Measurements from ENCODE around the gene ATG7.

Gene ATG7

DNA sequence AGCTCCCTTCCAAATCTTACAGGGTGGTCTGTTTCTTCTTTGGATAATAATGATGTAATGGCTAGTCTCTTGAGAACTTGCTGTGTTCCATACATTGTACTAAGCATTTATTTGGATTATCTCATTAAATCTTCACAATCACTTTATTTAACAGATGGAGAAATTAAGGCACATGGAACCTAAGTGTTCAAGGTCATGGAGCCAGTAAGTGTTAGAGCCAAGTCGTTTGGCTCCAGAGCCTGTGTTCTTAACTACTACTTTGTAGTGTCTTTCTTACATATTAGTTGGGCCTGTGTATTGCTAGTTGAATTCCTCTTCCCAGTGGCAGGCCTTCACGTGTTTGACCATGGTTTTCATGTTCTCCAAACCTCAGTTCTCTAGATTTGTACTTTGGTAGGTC, 177.8 kb downstream of the ATG7 start:
- CTCF ChIA-PET = no interaction called here

DNA sequence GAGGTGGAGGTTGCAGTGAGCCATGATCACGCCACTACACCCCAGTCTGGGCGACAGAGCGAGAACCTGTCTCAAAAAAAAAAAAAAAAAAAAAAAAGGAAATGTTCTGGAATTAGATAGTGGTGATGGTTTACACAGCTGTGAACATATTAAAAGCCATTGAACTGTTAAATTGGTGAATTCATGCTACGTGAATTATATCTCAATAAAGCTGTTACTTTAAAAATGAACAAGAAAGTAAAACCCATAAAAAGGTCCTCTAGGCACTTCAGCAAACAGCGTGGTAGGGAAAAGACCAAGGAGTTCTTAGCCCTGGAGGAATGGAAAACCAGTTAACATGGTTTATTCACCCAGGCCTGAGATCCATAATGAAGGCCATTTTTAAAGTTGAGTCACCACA, 180.1 kb downstream of the ATG7 start:
- ChIA-PET POLR2A (interaction anchor here (0.7 kb wide), 1 partner anchor 20 kb away, joined by 4 read pairs; no protein-coding TSS in a partner anchor), CTCF (no interaction called here)
- no peak overlapping the region for H3K4me3 ChIP-seq (ENCODE audit: low read depth, low read length)
- no peaks in the 10 kb centered on the region for H3K36me3 ChIP-seq (ENCODE audit: control insufficient read depth in 2 of 2, insufficient read depth in 1 of 2, low read length in 2 of 2)
- H3K4me1 ChIP-seq (ENCODE audit: control insufficient read depth, insufficient read depth, low read length) = peaks cover 10% of the 10 kb centered on the region; the same call in 1 of the 2 replicates
- H3K9me3 ChIP-seq (ENCODE audit: control insufficient read depth, insufficient read depth, low read depth, low read length) = no peaks in the 10 kb centered on the region
- no peak overlapping the region for H3K27ac ChIP-seq (ENCODE audit: extremely low read depth, low read depth, low read length)
- TF ChIP-seq ZNF37A (tag by site-specific recombination; IDR thresholded peaks at IDR 0.05) = no peak
- TF ChIP-seq ZNF843 (tag by site-specific recombination; IDR thresholded peaks at IDR 0.05) = peak; percentile 64
- 0 out of 2 replicates have a peak, but pooled peaks have one; percentile 41 for TF ChIP-seq ZSCAN30 (tag by site-specific recombination; IDR thresholded peaks at IDR 0.05)
- TF ChIP-seq, protein P1, sequence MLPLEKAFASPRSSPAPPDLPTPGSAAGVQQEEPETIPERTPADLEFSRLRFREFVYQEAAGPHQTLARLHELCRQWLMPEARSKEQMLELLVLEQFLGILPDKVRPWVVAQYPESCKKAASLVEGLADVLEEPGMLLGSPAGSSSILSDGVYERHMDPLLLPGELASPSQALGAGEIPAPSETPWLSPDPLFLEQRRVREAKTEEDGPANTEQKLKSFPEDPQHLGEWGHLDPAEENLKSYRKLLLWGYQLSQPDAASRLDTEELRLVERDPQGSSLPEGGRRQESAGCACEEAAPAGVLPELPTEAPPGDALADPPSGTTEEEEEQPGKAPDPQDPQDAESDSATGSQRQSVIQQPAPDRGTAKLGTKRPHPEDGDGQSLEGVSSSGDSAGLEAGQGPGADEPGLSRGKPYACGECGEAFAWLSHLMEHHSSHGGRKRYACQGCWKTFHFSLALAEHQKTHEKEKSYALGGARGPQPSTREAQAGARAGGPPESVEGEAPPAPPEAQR (tag by site-specific recombination; IDR thresholded peaks at IDR 0.05) = no peak
- peak; percentile 81 for TF ChIP-seq ZNF664 (tag by site-specific recombination; IDR thresholded peaks at IDR 0.05)
- peak; percentile 82 for TF ChIP-seq FEZF1 (tag by site-specific recombination; IDR thresholded peaks at IDR 0.05)
- TF ChIP-seq IKZF3 (tag by site-specific recombination; IDR thresholded peaks at IDR 0.05) = 0 out of 2 replicates have a peak, but pooled peaks have one; percentile 17
- TF ChIP-seq ZIC2 (tag by site-specific recombination; IDR thresholded peaks at IDR 0.05) = no peak
- no peak for TF ChIP-seq ZNF623 (tag by site-specific recombination; IDR thresholded peaks at IDR 0.05)
- TF ChIP-seq, protein P2, sequence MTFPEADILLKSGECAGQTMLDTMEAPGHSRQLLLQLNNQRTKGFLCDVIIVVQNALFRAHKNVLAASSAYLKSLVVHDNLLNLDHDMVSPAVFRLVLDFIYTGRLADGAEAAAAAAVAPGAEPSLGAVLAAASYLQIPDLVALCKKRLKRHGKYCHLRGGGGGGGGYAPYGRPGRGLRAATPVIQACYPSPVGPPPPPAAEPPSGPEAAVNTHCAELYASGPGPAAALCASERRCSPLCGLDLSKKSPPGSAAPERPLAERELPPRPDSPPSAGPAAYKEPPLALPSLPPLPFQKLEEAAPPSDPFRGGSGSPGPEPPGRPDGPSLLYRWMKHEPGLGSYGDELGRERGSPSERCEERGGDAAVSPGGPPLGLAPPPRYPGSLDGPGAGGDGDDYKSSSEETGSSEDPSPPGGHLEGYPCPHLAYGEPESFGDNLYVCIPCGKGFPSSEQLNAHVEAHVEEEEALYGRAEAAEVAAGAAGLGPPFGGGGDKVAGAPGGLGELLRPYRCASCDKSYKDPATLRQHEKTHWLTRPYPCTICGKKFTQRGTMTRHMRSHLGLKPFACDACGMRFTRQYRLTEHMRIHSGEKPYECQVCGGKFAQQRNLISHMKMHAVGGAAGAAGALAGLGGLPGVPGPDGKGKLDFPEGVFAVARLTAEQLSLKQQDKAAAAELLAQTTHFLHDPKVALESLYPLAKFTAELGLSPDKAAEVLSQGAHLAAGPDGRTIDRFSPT (tag by site-specific recombination; IDR thresholded peaks at IDR 0.05) = no peak
- TF ChIP-seq, protein P3, sequence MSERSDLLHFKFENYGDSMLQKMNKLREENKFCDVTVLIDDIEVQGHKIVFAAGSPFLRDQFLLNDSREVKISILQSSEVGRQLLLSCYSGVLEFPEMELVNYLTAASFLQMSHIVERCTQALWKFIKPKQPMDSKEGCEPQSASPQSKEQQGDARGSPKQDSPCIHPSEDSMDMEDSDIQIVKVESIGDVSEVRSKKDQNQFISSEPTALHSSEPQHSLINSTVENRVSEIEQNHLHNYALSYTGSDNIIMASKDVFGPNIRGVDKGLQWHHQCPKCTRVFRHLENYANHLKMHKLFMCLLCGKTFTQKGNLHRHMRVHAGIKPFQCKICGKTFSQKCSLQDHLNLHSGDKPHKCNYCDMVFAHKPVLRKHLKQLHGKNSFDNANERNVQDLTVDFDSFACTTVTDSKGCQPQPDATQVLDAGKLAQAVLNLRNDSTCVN (tag by site-specific recombination; optimal IDR thresholded peaks at IDR 0.05) = no peak
- no peak for TF ChIP-seq ZNF140 (tag by site-specific recombination; IDR thresholded peaks at IDR 0.05)
- no peak for TF ChIP-seq WT1 (tag by site-specific recombination; IDR thresholded peaks at IDR 0.05)
- no peak for TF ChIP-seq ZNF114 (tag by site-specific recombination; IDR thresholded peaks at IDR 0.05)
- TF ChIP-seq ZNF121 (tag by site-specific recombination; IDR thresholded peaks at IDR 0.05) = no peak
- no peak for TF ChIP-seq ZNF324 (tag by site-specific recombination; IDR thresholded peaks at IDR 0.05)

More for the DNA sequence above, 177.8 kb downstream of the ATG7 start:
- H3K4me1 ChIP-seq (ENCODE audit: control insufficient read depth, insufficient read depth, low read length) = peaks cover 10% of the 10 kb centered on the region; the same call in 1 of the 2 replicates
- no peaks in the 10 kb centered on the region; a peak in 1 of 3 replicates for H3K36me3 ChIP-seq (ENCODE audit: control insufficient read depth in 2 of 2, insufficient read depth in 1 of 2, low read length in 2 of 2)
- H3K27ac ChIP-seq (ENCODE audit: extremely low read depth, low read depth, low read length) = no peak overlapping the region
- no peak overlapping the region for H3K4me3 ChIP-seq (ENCODE audit: low read depth, low read length)
- no peaks in the 10 kb centered on the region for H3K9me3 ChIP-seq (ENCODE audit: control insufficient read depth, insufficient read depth, low read depth, low read length)
- POLR2A ChIA-PET = no interaction called here
- TF ChIP-seq, protein P2 (tag by site-specific recombination; IDR thresholded peaks at IDR 0.05) = no peak
- TF ChIP-seq, protein P4, sequence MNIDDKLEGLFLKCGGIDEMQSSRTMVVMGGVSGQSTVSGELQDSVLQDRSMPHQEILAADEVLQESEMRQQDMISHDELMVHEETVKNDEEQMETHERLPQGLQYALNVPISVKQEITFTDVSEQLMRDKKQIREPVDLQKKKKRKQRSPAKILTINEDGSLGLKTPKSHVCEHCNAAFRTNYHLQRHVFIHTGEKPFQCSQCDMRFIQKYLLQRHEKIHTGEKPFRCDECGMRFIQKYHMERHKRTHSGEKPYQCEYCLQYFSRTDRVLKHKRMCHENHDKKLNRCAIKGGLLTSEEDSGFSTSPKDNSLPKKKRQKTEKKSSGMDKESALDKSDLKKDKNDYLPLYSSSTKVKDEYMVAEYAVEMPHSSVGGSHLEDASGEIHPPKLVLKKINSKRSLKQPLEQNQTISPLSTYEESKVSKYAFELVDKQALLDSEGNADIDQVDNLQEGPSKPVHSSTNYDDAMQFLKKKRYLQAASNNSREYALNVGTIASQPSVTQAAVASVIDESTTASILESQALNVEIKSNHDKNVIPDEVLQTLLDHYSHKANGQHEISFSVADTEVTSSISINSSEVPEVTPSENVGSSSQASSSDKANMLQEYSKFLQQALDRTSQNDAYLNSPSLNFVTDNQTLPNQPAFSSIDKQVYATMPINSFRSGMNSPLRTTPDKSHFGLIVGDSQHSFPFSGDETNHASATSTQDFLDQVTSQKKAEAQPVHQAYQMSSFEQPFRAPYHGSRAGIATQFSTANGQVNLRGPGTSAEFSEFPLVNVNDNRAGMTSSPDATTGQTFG (tag by site-specific recombination; IDR thresholded peaks at IDR 0.05; ENCODE audit: borderline replicate concordance) = no peak
- TF ChIP-seq, protein P5, sequence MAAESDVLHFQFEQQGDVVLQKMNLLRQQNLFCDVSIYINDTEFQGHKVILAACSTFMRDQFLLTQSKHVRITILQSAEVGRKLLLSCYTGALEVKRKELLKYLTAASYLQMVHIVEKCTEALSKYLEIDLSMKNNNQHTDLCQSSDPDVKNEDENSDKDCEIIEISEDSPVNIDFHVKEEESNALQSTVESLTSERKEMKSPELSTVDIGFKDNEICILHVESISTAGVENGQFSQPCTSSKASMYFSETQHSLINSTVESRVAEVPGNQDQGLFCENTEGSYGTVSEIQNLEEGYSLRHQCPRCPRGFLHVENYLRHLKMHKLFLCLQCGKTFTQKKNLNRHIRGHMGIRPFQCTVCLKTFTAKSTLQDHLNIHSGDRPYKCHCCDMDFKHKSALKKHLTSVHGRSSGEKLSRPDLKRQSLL (tag by site-specific recombination; IDR thresholded peaks at IDR 0.05) = peak; percentile 77
- no peak for TF ChIP-seq ZNF776 (tag by site-specific recombination; IDR thresholded peaks at IDR 0.05; ENCODE audit: borderline replicate concordance)
- TF ChIP-seq, protein P6, sequence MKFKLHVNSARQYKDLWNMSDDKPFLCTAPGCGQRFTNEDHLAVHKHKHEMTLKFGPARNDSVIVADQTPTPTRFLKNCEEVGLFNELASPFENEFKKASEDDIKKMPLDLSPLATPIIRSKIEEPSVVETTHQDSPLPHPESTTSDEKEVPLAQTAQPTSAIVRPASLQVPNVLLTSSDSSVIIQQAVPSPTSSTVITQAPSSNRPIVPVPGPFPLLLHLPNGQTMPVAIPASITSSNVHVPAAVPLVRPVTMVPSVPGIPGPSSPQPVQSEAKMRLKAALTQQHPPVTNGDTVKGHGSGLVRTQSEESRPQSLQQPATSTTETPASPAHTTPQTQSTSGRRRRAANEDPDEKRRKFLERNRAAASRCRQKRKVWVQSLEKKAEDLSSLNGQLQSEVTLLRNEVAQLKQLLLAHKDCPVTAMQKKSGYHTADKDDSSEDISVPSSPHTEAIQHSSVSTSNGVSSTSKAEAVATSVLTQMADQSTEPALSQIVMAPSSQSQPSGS (tag by site-specific recombination; IDR thresholded peaks at IDR 0.05; ENCODE audit: low read depth) = peak; percentile 37; the same call in 1 of the 2 replicates
